GM23338 (cell line): ENCODE data around the gene CACNA1C. TPM values are rescaled to one million over a fixed set of nuclear protein-coding genes. Genes with fewer than 3 reads are reported as not detected.

Experiments
- ATAC-seq: fragments of 200-7000 bp; cut with Tn5 transposase; 3 replicates; pipeline ENCODE4 v1.9.1; 2020
- DNase-seq: peaks from one replicate; pipeline ENCODE4 v3.0.0-alpha.2; 2015; ENCODE audit warnings: low spot score
- H2AFZ ChIP-seq: fragments of 200-600 bp; sonication (generic); 2 replicates; pipeline ENCODE4 v1.8.0; 2016; ENCODE audit warnings: antibody characterized with exemption, mild to moderate bottlenecking, moderate library complexity
- H3F3A ChIP-seq: fragments of 200-600 bp; sonication (generic); replicated peaks from 2 replicates; pipeline ENCODE4 v1.8.0; 2017; ENCODE audit warnings: antibody characterized with exemption, mixed run types, low read depth
- H3K27ac ChIP-seq: fragments of 200-600 bp; sonication (generic); 2 replicates; pipeline ENCODE4 v1.6.1; 2016; ENCODE audit warnings: low read depth
- H3K27me3 ChIP-seq: fragments of 200-600 bp; sonication (generic); 2 replicates; pipeline ENCODE4 v1.8.0; 2016; ENCODE audit warnings: mild to moderate bottlenecking, mixed run types, moderate library complexity; ENCODE audit not compliant: insufficient read depth
- H3K36me3 ChIP-seq: fragments of 200-600 bp; sonication (generic); 2 replicates; pipeline ENCODE4 v1.8.0; 2016; ENCODE audit warnings: mild to moderate bottlenecking; ENCODE audit not compliant: insufficient read depth
- H3K4me1 ChIP-seq: fragments of 200-600 bp; sonication (generic); 2 replicates; pipeline ENCODE4 v1.8.0; 2016; ENCODE audit warnings: mild to moderate bottlenecking, moderate library complexity; ENCODE audit not compliant: insufficient read depth
- H3K4me2 ChIP-seq: fragments of 200-600 bp; sonication (generic); 2 replicates; pipeline ENCODE4 v1.7.1; 2017; ENCODE audit warnings: mixed run types
- H3K4me3 ChIP-seq: fragments of 200-600 bp; sonication (generic); 2 replicates; pipeline ENCODE4 v1.6.1; 2016; ENCODE audit warnings: mixed run types
- H3K79me2 ChIP-seq: fragments of 200-600 bp; sonication (generic); replicated peaks from 2 replicates; pipeline ENCODE4 v1.8.0; 2017; ENCODE audit warnings: mild to moderate bottlenecking; ENCODE audit not compliant: insufficient read depth
- H3K9me2 ChIP-seq: fragments of 200-600 bp; sonication (generic); 2 replicates; pipeline ENCODE4 v1.8.0; 2017; ENCODE audit not compliant: insufficient read depth
- H4K20me1 ChIP-seq: fragments of 200-600 bp; sonication (generic); replicated peaks from 2 replicates; pipeline ENCODE4 v1.8.0; 2017; ENCODE audit warnings: mild to moderate bottlenecking; ENCODE audit not compliant: insufficient read depth
- H3K27ac Mint-ChIP-seq: 2 replicates; pipeline ENCODE4 v1.8.0; 2020; ENCODE audit warnings: inconsistent platforms, mild to moderate bottlenecking, moderate library complexity, mixed read lengths
- H3K27me3 Mint-ChIP-seq: 3 replicates; pipeline ENCODE4 v1.8.0; 2022; ENCODE audit warnings: low read depth, mild to moderate bottlenecking, moderate library complexity, mixed read lengths, inconsistent platforms; ENCODE audit not compliant: insufficient read depth, poor library complexity
- H3K36me3 Mint-ChIP-seq: 3 replicates; pipeline ENCODE4 v1.8.0; 2021; ENCODE audit warnings: low read depth, mild to moderate bottlenecking, inconsistent platforms, moderate library complexity, mixed read lengths
- H3K4me1 Mint-ChIP-seq: 3 replicates; pipeline ENCODE4 v1.8.0; 2020; ENCODE audit warnings: mild to moderate bottlenecking, inconsistent platforms, mixed read lengths
- H3K4me3 Mint-ChIP-seq: 3 replicates; pipeline ENCODE4 v1.8.0; 2021; ENCODE audit warnings: moderate library complexity, mild to moderate bottlenecking, inconsistent platforms, mixed read lengths
- H3K9me3 Mint-ChIP-seq: 3 replicates; pipeline ENCODE4 v1.8.0; 2020; ENCODE audit warnings: moderate library complexity, mild to moderate bottlenecking, inconsistent platforms, mixed read lengths
- CREB1 ChIP-seq: fragments of 250-450 bp; sonication (Bioruptor Pico); IDR thresholded peaks from 2 replicates; pipeline ENCODE4 v1.5.0; 2020; ENCODE audit warnings: low read depth, mild to moderate bottlenecking, moderate library complexity
- CTCF ChIP-seq, 2 experiments: fragments of 200-600 bp in 1 of 2; sonication (generic) in 1 of 2; conservative IDR thresholded peaks; 2 replicates each; pipeline versions ENCODE4 v1.5.1 to v1.6.1; 2016 to 2017; ENCODE audit warnings: antibody characterized with exemption in 2 of 2, low read depth in 2 of 2, mild to moderate bottlenecking in 2 of 2, moderate library complexity in 1 of 2
- ETS1 ChIP-seq: IDR thresholded peaks from 2 replicates; pipeline ENCODE4 v1.6.1; 2016; ENCODE audit warnings: antibody characterized with exemption
- EZH2 ChIP-seq: fragments of 200-600 bp; sonication (generic); IDR thresholded peaks from one replicate; pipeline ENCODE4 v1.8.0; 2017; ENCODE audit warnings: antibody characterized with exemption, mild to moderate bottlenecking, low read depth; ENCODE audit not compliant: unreplicated experiment
- EZH2phosphoT487 ChIP-seq: fragments of 200-600 bp; sonication (generic); IDR thresholded peaks from one replicate; pipeline ENCODE4 v1.8.1; 2018; ENCODE audit warnings: antibody characterized with exemption; ENCODE audit not compliant: unreplicated experiment
- JUNB ChIP-seq: IDR thresholded peaks from one replicate; pipeline ENCODE4 v1.6.1; 2016; ENCODE audit warnings: antibody characterized with exemption; ENCODE audit not compliant: unreplicated experiment
- NANOG ChIP-seq: IDR thresholded peaks from 2 replicates; pipeline ENCODE4 v1.6.1; 2016; ENCODE audit warnings: antibody characterized with exemption, borderline replicate concordance
- POLR2AphosphoS5 ChIP-seq: IDR thresholded peaks from 2 replicates; pipeline ENCODE4 v1.6.1; 2016; ENCODE audit warnings: antibody characterized with exemption, low read depth
- REST ChIP-seq: IDR thresholded peaks from one replicate; pipeline ENCODE4 v1.6.1; 2018; ENCODE audit warnings: antibody characterized with exemption; ENCODE audit not compliant: unreplicated experiment
- STAT1 ChIP-seq: IDR thresholded peaks from one replicate; pipeline ENCODE4 v1.6.1; 2016; ENCODE audit warnings: antibody characterized with exemption; ENCODE audit not compliant: unreplicated experiment
- ZNF114 ChIP-seq: fragments of 250-450 bp; sonication (Bioruptor Pico); IDR thresholded peaks from 2 replicates; pipeline ENCODE4 v1.5.0; 2020; ENCODE audit warnings: mild to moderate bottlenecking, moderate library complexity
- ZNF331 ChIP-seq: fragments of 250-450 bp; sonication (Bioruptor Pico); IDR thresholded peaks from 2 replicates; pipeline ENCODE4 v1.5.0; 2020; ENCODE audit warnings: low read depth, mild to moderate bottlenecking, moderate library complexity
- ZNF462 ChIP-seq: fragments of 250-450 bp; sonication (Bioruptor Pico); IDR thresholded peaks from 2 replicates; pipeline ENCODE4 v1.5.0; 2020; ENCODE audit warnings: mild to moderate bottlenecking, moderate library complexity
- polyA plus RNA-seq: library from polyadenylated mRNA; unstranded; fragments of >200 nt; fragmentation: Nextera tagmentation; extraction: Ambion mirVana; gene quantifications from 2 replicates; pipeline ENCODE4 v1.2.1, GENCODE V29; 2016
- total RNA-seq: library from RNA; depleted of rRNA; stranded (reverse); fragments of >200 nt; shearing (Covaris generic); gene quantifications from 2 replicates; pipeline ENCODE4 v1.2.3, GENCODE V29; 2014

CACNA1C gene
- total and polyA plus RNA-seq, 2 experiments from 2014 or later: 0.78 to 2.1 TPM

GRCh38 chr12:2643576-2644135 lies 590.9 kb downstream of the CACNA1C start:
- no peaks in the 10 kb centered on the region for H4K20me1 ChIP-seq
- no peaks in the 10 kb centered on the region for H3K36me3 ChIP-seq
- H3K27me3 ChIP-seq: no peaks in the 10 kb centered on the region
- no peaks in the 10 kb centered on the region for H3F3A ChIP-seq
- no peaks in the 10 kb centered on the region for H3K36me3 Mint-ChIP-seq
- peaks cover 4% of the 10 kb centered on the region; the same call in 1 of the 2 replicates for H3K9me2 ChIP-seq
- H3K79me2 ChIP-seq: no peaks in the 10 kb centered on the region
- H3K4me3 Mint-ChIP-seq: no peak overlapping the region
- no peak overlapping the region for H3K4me3 ChIP-seq
- H3K4me1 Mint-ChIP-seq: peaks cover 27% of the 10 kb centered on the region
- H3K27ac Mint-ChIP-seq: no peak overlapping the region
- TF ChIP-seq ZNF462 (CRISPR knock-in tag) (no peak), EZH2phosphoT487 (no peak), REST (no peak), CREB1 (CRISPR knock-in tag) (no peak), EZH2 (no peak), STAT1 (no peak), ETS1 (no peak), ZNF331 (no peak), POLR2AphosphoS5 (no peak), JUNB (no peak), NANOG (no peak), ZNF114 (CRISPR knock-in tag) (no peak), CTCF (conservative IDR thresholded peaks at IDR 0.05; ENCODE audit: low read depth in 2 of 2) (no peak)
- no peak overlapping the region for H3K27ac ChIP-seq
- H3K27me3 Mint-ChIP-seq: peaks cover 2% of the 10 kb centered on the region
- no peak overlapping the region for H2AFZ ChIP-seq
- H3K4me2 ChIP-seq: no peak overlapping the region
- DNase-seq (no peak), ATAC-seq (no peak)
- H3K9me3 Mint-ChIP-seq: no peaks in the 10 kb centered on the region; the same call in 2 of the 3 replicates
- H3K4me1 ChIP-seq: peaks cover 13% of the 10 kb centered on the region; the same call in 1 of the 2 replicates
